GM12878 (cell line): ENCODE data around the gene FNDC3B. TPM values are rescaled to one million over a fixed set of nuclear protein-coding genes. Genes with fewer than 3 reads are reported as not detected.

ENCODE experiments used
- ATAC-seq: fragments of 200-7000 bp; cut with Tn5 transposase; 3 replicates; pipeline ENCODE4 v1.9.1; 2020; ENCODE audit warnings: mild to moderate bottlenecking, moderate library complexity
- BruUV-seq: library from RNA; stranded (reverse); fragments of 400-500 nt; replicated peaks from 2 replicates; lab custom pipeline; 2021; lab: Mats Ljungman, UMichigan
- CTCF ChIA-PET: fragments of 300-600 bp; sonication (Branson Sonifier 250); formaldehyde crosslinking; extraction: SDS; loops from one replicate; lab custom pipeline; 2021; ENCODE audit warnings: inconsistent platforms; lab: Yijun Ruan, JAX
- POLR2A ChIA-PET: fragments of 350-600 bp; formaldehyde crosslinking; extraction: SDS; loops from one replicate; lab custom pipeline; 2021; ENCODE audit warnings: inconsistent platforms; lab: Charles Lee
- RAD21 ChIA-PET: fragments of 300-600 bp; sonication (Branson Sonifier 250); formaldehyde crosslinking; loops from one replicate; lab custom pipeline; 2023; ENCODE audit warnings: antibody characterized with exemption; ENCODE audit not compliant: unreplicated experiment; lab: Charles Lee
- SMC1A ChIA-PET: fragments of 300-600 bp; sonication (Branson Sonifier 250); formaldehyde crosslinking; loops from one replicate; lab custom pipeline; 2023; ENCODE audit not compliant: unreplicated experiment, uncharacterized antibody; lab: Charles Lee
- DNase-seq: peaks from one replicate; pipeline ENCODE4 v3.0.0-alpha.2; 2011; ENCODE audit warnings: low read depth, low spot score
- FAIRE-seq: peaks from 3 replicates; lab custom pipeline; 2011; peaks lifted over from hg19 to GRCh38; lab: Jason Lieb, UNC
- H2AFZ ChIP-seq: 2 replicates; pipeline ENCODE4 v1.6.0; 2011; ENCODE audit warnings: low read depth, low read length, control low read depth; ENCODE audit not compliant: control insufficient read depth
- H3K27ac ChIP-seq: 2 replicates; pipeline ENCODE4 v1.5.1; 2011; ENCODE audit warnings: control low read depth; ENCODE audit not compliant: control insufficient read depth, insufficient read depth
- H3K27me3 ChIP-seq, 2 experiments: replicated peaks in 1 of 2; 2 replicates each; pipeline versions ENCODE4 v1.6.0 to v1.6.1; 2011; ENCODE audit warnings: low read length in 1 of 2; ENCODE audit not compliant: control insufficient read depth in 2 of 2, insufficient read depth in 2 of 2
- H3K36me3 ChIP-seq, 2 experiments: 2 replicates each; pipeline ENCODE4 v1.5.1; 2011; ENCODE audit warnings: low read length in 1 of 2; ENCODE audit not compliant: control insufficient read depth in 2 of 2, insufficient read depth in 2 of 2
- H3K4me1 ChIP-seq: 2 replicates; pipeline ENCODE4 v1.6.1; 2011; ENCODE audit warnings: mild to moderate bottlenecking, low read length, moderate library complexity, mixed read lengths; ENCODE audit not compliant: control insufficient read depth, insufficient read depth
- H3K4me2 ChIP-seq: 2 replicates; pipeline ENCODE4 v1.6.0; 2011; ENCODE audit warnings: control low read depth; ENCODE audit not compliant: control insufficient read depth, insufficient read depth
- H3K4me3 ChIP-seq: fragments of 200-600 bp; sonication (generic); 2 replicates; pipeline ENCODE4 v1.5.1; 2016
- H3K79me2 ChIP-seq: 2 replicates; pipeline ENCODE4 v1.6.0; 2011; ENCODE audit warnings: low read length; ENCODE audit not compliant: control insufficient read depth, insufficient read depth
- H3K9ac ChIP-seq: 2 replicates; pipeline ENCODE4 v1.8.0; 2011; ENCODE audit warnings: low read length, control low read depth, mixed read lengths; ENCODE audit not compliant: control insufficient read depth, insufficient read depth
- H3K9me3 ChIP-seq: replicated peaks from 3 replicates; pipeline ENCODE4 v1.5.1; 2011; ENCODE audit warnings: mild to moderate bottlenecking, low read length; ENCODE audit not compliant: control insufficient read depth, insufficient read depth
- H4K20me1 ChIP-seq: 2 replicates; pipeline ENCODE4 v1.6.0; 2011; ENCODE audit not compliant: control insufficient read depth, insufficient read depth
- ASH2L ChIP-seq: fragments of 300-600, 200-600 bp; sonication (generic); IDR thresholded peaks from 2 replicates; pipeline ENCODE4 v1.6.1; 2017; ENCODE audit warnings: low read depth, mild to moderate bottlenecking, borderline replicate concordance
- ATF3 ChIP-seq: IDR thresholded peaks from 2 replicates; pipeline ENCODE4 v1.6.1; 2011; ENCODE audit warnings: low read depth, mild to moderate bottlenecking, low read length, moderate library complexity, borderline replicate concordance; ENCODE audit errors: extremely low read depth
- CBFB ChIP-seq: IDR thresholded peaks from 2 replicates; pipeline ENCODE4 v1.6.1; 2016; ENCODE audit warnings: antibody characterized with exemption, low read depth
- GATAD2B ChIP-seq: fragments of 450-650 bp; conservative IDR thresholded peaks from 2 replicates; pipeline ENCODE4 v1.6.1; 2017; ENCODE audit warnings: low read depth, mild to moderate bottlenecking, moderate library complexity
- NFYB ChIP-seq: IDR thresholded peaks from 2 replicates; pipeline ENCODE4 v1.6.1; 2011; ENCODE audit warnings: low read depth, mild to moderate bottlenecking, low read length, improper control_type of control experiment, moderate library complexity; ENCODE audit not compliant: insufficient read depth
- RELA ChIP-seq: fragments of 450-650 bp; IDR thresholded peaks from 2 replicates; pipeline ENCODE4 v1.8.0; 2014; ENCODE audit warnings: borderline replicate concordance; ENCODE audit not compliant: partially characterized antibody
- RELB ChIP-seq: fragments of 450-650 bp; IDR thresholded peaks from 2 replicates; pipeline ENCODE4 v1.6.1; 2017; ENCODE audit warnings: low read depth, mild to moderate bottlenecking, moderate library complexity
- STAT1 ChIP-seq: fragments of 450-650 bp; conservative IDR thresholded peaks from 2 replicates; pipeline ENCODE4 v1.6.1; 2014; ENCODE audit warnings: antibody characterized with exemption, mild to moderate bottlenecking
- ZBED1 ChIP-seq: IDR thresholded peaks from 2 replicates; pipeline ENCODE4 v1.6.1; 2016; ENCODE audit warnings: borderline replicate concordance
- ZNF207 ChIP-seq: fragments of 450-650 bp; IDR thresholded peaks from 2 replicates; pipeline ENCODE4 v1.6.1; 2014; ENCODE audit warnings: antibody characterized with exemption, mild to moderate bottlenecking, borderline replicate concordance
- ZNF217 ChIP-seq: fragments of 450-650 bp; IDR thresholded peaks from 2 replicates; pipeline ENCODE4 v1.6.1; 2017; ENCODE audit warnings: antibody characterized with exemption, mild to moderate bottlenecking
- ZNF592 ChIP-seq: fragments of 450-650 bp; IDR thresholded peaks from 2 replicates; pipeline ENCODE4 v1.6.1; 2017; ENCODE audit warnings: mild to moderate bottlenecking, moderate library complexity
- WGBS: methylation state at CpG from one replicate; pipeline ENCODE4 v1.1.6; 2016; ENCODE audit warnings: low lambda C conversion rate; ENCODE audit not compliant: insufficient replicate concordance, insufficient coverage; ENCODE audit errors: missing lambda C conversion rate; 5-methylcytosine and 5-hydroxymethylcytosine counted together
- in situ Hi-C: fragments of 300-500 bp; cut with MboI; formaldehyde crosslinking; loops from 9 replicates; pipeline ENCODE4 v1.14.3; 2018; ENCODE audit warnings: mixed read lengths
- intact Hi-C: fragments of 100-400 bp; cut with micrococcal nuclease; formaldehyde crosslinking; loops from one replicate; pipeline ENCODE4 v1.14.2; 2022; ENCODE audit not compliant: unreplicated experiment
- polyA plus RNA-seq, 11 experiments: library from polyadenylated mRNA; depleted of rRNA in 4 of 11; unstranded in 6 of 11; stranded (reverse) in 5 of 11; fragments of >200 nt; fragmentation: Nextera tagmentation in 4 of 11; fragmentation: Illumina TruSeq in 1 of 11; extraction: Ambion mirVana in 4 of 11; extraction: Trizol in 1 of 11; gene quantifications; 1 replicate in 1 of 11; 2 replicates in 10 of 11; pipeline versions ENCODE4 v1.2.1 to v1.2.3, GENCODE V29; 2011 to 2016; ENCODE audit warnings: inconsistent platforms in 2 of 11, missing spikeins in 2 of 11, low read depth in 1 of 11
- total RNA-seq, 4 experiments: library from RNA; depleted of rRNA in 3 of 4; stranded (reverse); fragments of >200 nt in 3 of 4; fragmentation: Illumina TruSeq in 1 of 4; extraction: Trizol in 1 of 4; gene quantifications; 2 replicates each; pipeline versions ENCODE4 v1.2.1 to v1.2.3, GENCODE V29; 2013 to 2021

The FNDC3B gene
- total and polyA plus RNA-seq, 10 of the 15 experiments (the other 5 are each of a cell fraction or from before 2014, with no cell fraction given), result 7.9 to 35.0 (median 18.5) TPM

- no peak overlapping the region for H2AFZ ChIP-seq
- H3K4me1 ChIP-seq, result no peaks in the 10 kb centered on the region
- no peak overlapping the region for H3K4me2 ChIP-seq
- WGBS, result 98% methylated on average over 2 of the region's 2 CpGs
- ATAC-seq (peak; percentile 24; the same call in 2 of the 3 replicates), FAIRE-seq (no peak), DNase-seq (no peak)
- H4K20me1 ChIP-seq, result no peaks in the 10 kb centered on the region; the same call in 1 of the 2 replicates
- SMC1A ChIA-PET, result no interaction called here
- H3K79me2 ChIP-seq, result peaks cover 37% of the 10 kb centered on the region
- in situ Hi-C loops, result no loop called here
- no peak overlapping the region for H3K27ac ChIP-seq
- no peak for TF ChIP-seq ZBED1
- no peak for TF ChIP-seq RELA
- TF ChIP-seq ZNF217, result no peak
- no peak for TF ChIP-seq STAT1
- no peak for TF ChIP-seq ZNF207
- TF ChIP-seq GATAD2B, result no peak
- TF ChIP-seq CBFB, result no peak
- TF ChIP-seq NFYB, result no peak
- TF ChIP-seq RELB, result no peak
- TF ChIP-seq ASH2L, result no peak
- TF ChIP-seq ZNF592, result no peak
- TF ChIP-seq ATF3, result no peak
- no TSS peak for BruUV-seq
- intact Hi-C loops, result no loop called here
- no peak overlapping the region for H3K4me3 ChIP-seq
- CTCF ChIA-PET, result no interaction called here
- H3K9ac ChIP-seq, result no peak overlapping the region
- no peaks in the 10 kb centered on the region for H3K9me3 ChIP-seq
- RAD21 ChIA-PET, result no interaction called here
- POLR2A ChIA-PET, result no interaction called here
- H3K27me3 ChIP-seq, result no peaks in the 10 kb centered on the region
- H3K36me3 ChIP-seq, result peaks cover 0 to 4% of the 10 kb centered on the region in 2 experiments; a peak in 2 of 4 replicates
Measured at GRCh38 chr3:172076212-172076611, 36.8 kb downstream of the FNDC3B start.
